Smooth muscle cell of the umbilical artery (primary cell): Measurements from ENCODE around the gene WDR44. TPM values are rescaled to one million over a fixed set of nuclear protein-coding genes. Genes with fewer than 3 reads are reported as not detected.

Experiments used
- total RNA-seq: library from RNA; depleted of rRNA; stranded (reverse); fragments of >200 nt; gene quantifications from 2 replicates; pipeline ENCODE4 v1.2.3, GENCODE V29; 2014

The WDR44 gene, protein sequence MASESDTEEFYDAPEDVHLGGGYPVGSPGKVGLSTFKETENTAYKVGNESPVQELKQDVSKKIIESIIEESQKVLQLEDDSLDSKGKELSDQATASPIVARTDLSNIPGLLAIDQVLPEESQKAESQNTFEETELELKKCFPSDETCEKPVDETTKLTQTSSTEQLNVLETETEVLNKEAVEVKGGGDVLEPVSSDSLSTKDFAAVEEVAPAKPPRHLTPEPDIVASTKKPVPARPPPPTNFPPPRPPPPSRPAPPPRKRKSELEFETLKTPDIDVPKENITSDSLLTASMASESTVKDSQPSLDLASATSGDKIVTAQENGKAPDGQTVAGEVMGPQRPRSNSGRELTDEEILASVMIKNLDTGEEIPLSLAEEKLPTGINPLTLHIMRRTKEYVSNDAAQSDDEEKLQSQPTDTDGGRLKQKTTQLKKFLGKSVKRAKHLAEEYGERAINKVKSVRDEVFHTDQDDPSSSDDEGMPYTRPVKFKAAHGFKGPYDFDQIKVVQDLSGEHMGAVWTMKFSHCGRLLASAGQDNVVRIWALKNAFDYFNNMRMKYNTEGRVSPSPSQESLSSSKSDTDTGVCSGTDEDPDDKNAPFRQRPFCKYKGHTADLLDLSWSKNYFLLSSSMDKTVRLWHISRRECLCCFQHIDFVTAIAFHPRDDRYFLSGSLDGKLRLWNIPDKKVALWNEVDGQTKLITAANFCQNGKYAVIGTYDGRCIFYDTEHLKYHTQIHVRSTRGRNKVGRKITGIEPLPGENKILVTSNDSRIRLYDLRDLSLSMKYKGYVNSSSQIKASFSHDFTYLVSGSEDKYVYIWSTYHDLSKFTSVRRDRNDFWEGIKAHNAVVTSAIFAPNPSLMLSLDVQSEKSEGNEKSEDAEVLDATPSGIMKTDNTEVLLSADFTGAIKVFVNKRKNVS
- 17.8 and 25.7 TPM in 2 replicates for total RNA-seq

DNA sequence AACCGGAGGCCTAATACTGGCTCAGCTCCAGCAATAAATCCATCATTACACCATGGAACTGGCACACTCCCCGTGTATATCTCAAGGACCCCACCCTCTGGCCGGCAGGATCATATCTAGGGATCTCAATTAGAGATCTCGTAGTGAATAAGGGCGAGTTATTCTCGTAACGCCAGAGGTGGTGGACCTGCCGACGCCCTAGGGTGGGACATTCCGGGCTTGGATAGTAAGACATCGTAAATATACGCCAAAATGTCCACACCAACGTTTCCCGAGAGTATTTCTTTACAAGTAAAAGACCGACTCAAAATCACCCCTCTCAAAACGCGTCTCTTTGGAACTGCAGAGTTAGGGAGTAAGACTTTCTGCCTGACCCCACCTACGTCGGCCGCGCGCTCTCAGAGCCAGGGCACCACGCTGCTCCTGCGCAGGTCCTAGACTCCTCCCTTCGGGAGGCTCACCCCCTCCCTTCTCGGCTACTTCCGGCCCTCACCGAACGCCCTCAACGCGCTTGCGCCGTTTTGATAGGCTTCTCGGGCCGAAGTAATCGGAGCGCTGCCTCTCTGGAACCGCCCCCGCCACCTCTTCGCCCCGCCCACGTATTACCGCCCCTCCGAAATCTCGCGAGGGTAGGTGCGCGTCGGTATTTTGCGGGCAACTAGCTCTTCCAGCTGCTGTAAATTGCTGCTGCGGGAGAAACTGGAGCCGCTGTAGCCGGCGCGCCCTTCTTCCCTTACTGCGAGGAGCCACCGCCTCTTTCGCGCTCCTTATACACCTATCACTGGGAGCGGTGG lies at the start of gene WDR44:
TSS of gene WDR44 (plus strand) at position 643 of the 794 bp plus-strand sequence. CDS start 398 bp downstream, outside the sequence.

DNA sequence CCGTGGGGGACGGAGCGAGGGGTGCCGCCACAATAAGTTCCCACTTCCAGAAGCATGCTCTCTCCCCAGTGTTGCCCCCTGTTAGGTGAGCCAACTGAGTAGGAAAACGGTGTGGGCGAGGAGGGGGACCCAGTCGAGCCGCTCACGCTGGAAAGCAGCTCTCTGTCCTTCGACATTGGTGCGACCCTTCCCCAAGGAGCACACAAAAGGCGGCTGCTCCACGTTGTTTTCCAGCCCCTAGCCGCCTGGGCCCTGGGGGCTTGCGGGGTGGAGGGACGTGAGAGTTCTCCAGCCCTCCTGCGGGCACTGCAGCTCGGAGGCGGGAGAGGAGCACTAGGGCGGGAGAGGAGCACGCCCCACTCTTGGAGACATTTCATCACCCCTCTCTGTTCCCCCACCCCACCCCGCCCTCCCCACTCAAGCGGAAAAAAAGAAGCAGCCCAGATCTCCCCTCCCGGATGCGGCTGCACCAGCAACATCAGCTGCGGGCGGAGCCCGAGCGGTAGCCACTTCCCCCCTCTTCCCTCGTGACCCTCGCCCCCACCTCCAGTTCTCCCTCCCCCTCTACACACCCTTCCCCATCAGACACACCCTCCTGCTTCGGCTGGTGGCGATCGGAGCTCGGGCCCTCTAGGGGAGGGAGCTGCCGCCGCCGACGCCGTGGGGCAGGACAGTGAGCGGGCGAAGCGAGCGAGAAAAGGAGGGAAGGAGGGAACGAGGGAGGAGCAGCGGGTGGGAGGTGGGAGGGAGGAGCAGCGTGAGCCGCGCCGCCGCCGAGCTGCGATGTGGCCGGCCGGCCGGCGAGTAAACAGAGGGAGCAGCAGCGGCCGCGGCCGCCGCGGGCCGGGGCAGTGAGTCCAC lies 149.4 kb downstream of the WDR44 start, which contains the start of gene DOCK11:
TSS of gene DOCK11 (plus strand) at position 755 of the 861 bp plus-strand sequence. CDS start 157 bp downstream, outside the sequence.

Other genes with a start within 250 kb of the WDR44 start
- gene KLHL13, start 229.3 kb upstream of the WDR44 start, total RNA-seq = 0.30 and 0.46 TPM in 2 replicates
- 29.7 and 32.7 TPM in 2 replicates for gene DOCK11, start 149.7 kb downstream of the WDR44 start, total RNA-seq